B cell (primary cell): ENCODE measurements around the gene PXDC1.

Source experiments
- CTCF ChIP-seq: fragments of 200-600 bp; IDR thresholded peaks from one replicate; pipeline ENCODE4 v1.8.0; 2022; ENCODE audit warnings: antibody characterized with exemption, mild to moderate bottlenecking
- EZH2 ChIP-seq: IDR thresholded peaks from 2 replicates; pipeline ENCODE4 v1.6.1; 2012; ENCODE audit warnings: borderline replicate concordance, low read depth, mild to moderate bottlenecking, moderate library complexity, low read length; ENCODE audit not compliant: insufficient read depth, poor library complexity, severe bottlenecking

- no peak for TF ChIP-seq CTCF
- TF ChIP-seq EZH2: no peak
Measured at GRCh38 chr6:3714111-3714510, 37.4 kb downstream of the PXDC1 start.
